GM12878 (cell line): ENCODE measurements around the gene LIMCH1. TPM values are rescaled to one million over a fixed set of nuclear protein-coding genes. Genes with fewer than 3 reads are reported as not detected.

Source experiments
- ATAC-seq: fragments of 200-7000 bp; cut with Tn5 transposase; 3 replicates; pipeline ENCODE4 v1.9.1; 2020; ENCODE audit warnings: mild to moderate bottlenecking, moderate library complexity
- BruUV-seq: library from RNA; stranded (reverse); fragments of 400-500 nt; replicated peaks from 2 replicates; lab custom pipeline; 2021; lab: Mats Ljungman, UMichigan
- CTCF ChIA-PET: fragments of 300-600 bp; sonication (Branson Sonifier 250); formaldehyde crosslinking; extraction: SDS; loops from one replicate; lab custom pipeline; 2021; ENCODE audit warnings: inconsistent platforms; lab: Yijun Ruan, JAX
- POLR2A ChIA-PET: fragments of 350-600 bp; formaldehyde crosslinking; extraction: SDS; loops from one replicate; lab custom pipeline; 2021; ENCODE audit warnings: inconsistent platforms; lab: Charles Lee
- RAD21 ChIA-PET: fragments of 300-600 bp; sonication (Branson Sonifier 250); formaldehyde crosslinking; loops from one replicate; lab custom pipeline; 2023; ENCODE audit warnings: antibody characterized with exemption; ENCODE audit not compliant: unreplicated experiment; lab: Charles Lee
- SMC1A ChIA-PET: fragments of 300-600 bp; sonication (Branson Sonifier 250); formaldehyde crosslinking; loops from one replicate; lab custom pipeline; 2023; ENCODE audit not compliant: unreplicated experiment, uncharacterized antibody; lab: Charles Lee
- DNase-seq: peaks from one replicate; pipeline ENCODE4 v3.0.0-alpha.2; 2011; ENCODE audit warnings: low read depth, low spot score
- FAIRE-seq: peaks from 3 replicates; lab custom pipeline; 2011; peaks lifted over from hg19 to GRCh38; lab: Jason Lieb, UNC
- H2AFZ ChIP-seq: 2 replicates; pipeline ENCODE4 v1.6.0; 2011; ENCODE audit warnings: low read depth, low read length, control low read depth; ENCODE audit not compliant: control insufficient read depth
- H3K27ac ChIP-seq: 2 replicates; pipeline ENCODE4 v1.5.1; 2011; ENCODE audit warnings: control low read depth; ENCODE audit not compliant: control insufficient read depth, insufficient read depth
- H3K27me3 ChIP-seq, 2 experiments: replicated peaks in 1 of 2; 2 replicates each; pipeline versions ENCODE4 v1.6.0 to v1.6.1; 2011; ENCODE audit warnings: low read length in 1 of 2; ENCODE audit not compliant: control insufficient read depth in 2 of 2, insufficient read depth in 2 of 2
- H3K36me3 ChIP-seq, 2 experiments: 2 replicates each; pipeline ENCODE4 v1.5.1; 2011; ENCODE audit warnings: low read length in 1 of 2; ENCODE audit not compliant: control insufficient read depth in 2 of 2, insufficient read depth in 2 of 2
- H3K4me1 ChIP-seq: 2 replicates; pipeline ENCODE4 v1.6.1; 2011; ENCODE audit warnings: mild to moderate bottlenecking, low read length, moderate library complexity, mixed read lengths; ENCODE audit not compliant: control insufficient read depth, insufficient read depth
- H3K4me2 ChIP-seq: 2 replicates; pipeline ENCODE4 v1.6.0; 2011; ENCODE audit warnings: control low read depth; ENCODE audit not compliant: control insufficient read depth, insufficient read depth
- H3K4me3 ChIP-seq: fragments of 200-600 bp; sonication (generic); 2 replicates; pipeline ENCODE4 v1.5.1; 2016
- H3K79me2 ChIP-seq: 2 replicates; pipeline ENCODE4 v1.6.0; 2011; ENCODE audit warnings: low read length; ENCODE audit not compliant: control insufficient read depth, insufficient read depth
- H3K9ac ChIP-seq: 2 replicates; pipeline ENCODE4 v1.8.0; 2011; ENCODE audit warnings: low read length, control low read depth, mixed read lengths; ENCODE audit not compliant: control insufficient read depth, insufficient read depth
- H3K9me3 ChIP-seq: replicated peaks from 3 replicates; pipeline ENCODE4 v1.5.1; 2011; ENCODE audit warnings: mild to moderate bottlenecking, low read length; ENCODE audit not compliant: control insufficient read depth, insufficient read depth
- H4K20me1 ChIP-seq: 2 replicates; pipeline ENCODE4 v1.6.0; 2011; ENCODE audit not compliant: control insufficient read depth, insufficient read depth
- BRCA1 ChIP-seq: IDR thresholded peaks from 2 replicates; pipeline ENCODE4 v1.6.1; 2011; ENCODE audit warnings: low read depth, low read length, improper control_type of control experiment
- CHD2 ChIP-seq: IDR thresholded peaks from 2 replicates; pipeline ENCODE4 v1.6.1; 2011; ENCODE audit warnings: low read depth, low read length, improper control_type of control experiment, borderline replicate concordance
- GATAD2B ChIP-seq: fragments of 450-650 bp; conservative IDR thresholded peaks from 2 replicates; pipeline ENCODE4 v1.6.1; 2017; ENCODE audit warnings: low read depth, mild to moderate bottlenecking, moderate library complexity
- NFXL1 ChIP-seq: fragments of 450-650 bp; IDR thresholded peaks from 2 replicates; pipeline ENCODE4 v1.6.1; 2017; ENCODE audit warnings: antibody characterized with exemption, mild to moderate bottlenecking, borderline replicate concordance
- NR2C1 ChIP-seq: fragments of 450-650 bp; IDR thresholded peaks from 2 replicates; pipeline ENCODE4 v1.6.1; 2017; ENCODE audit warnings: antibody characterized with exemption, mild to moderate bottlenecking, moderate library complexity
- RAD21 ChIP-seq: IDR thresholded peaks from 2 replicates; pipeline ENCODE4 v1.6.1; 2011; ENCODE audit warnings: mild to moderate bottlenecking, low read depth, low read length, moderate library complexity; ENCODE audit not compliant: insufficient read depth
- RCOR1 ChIP-seq: conservative IDR thresholded peaks from 2 replicates; pipeline ENCODE4 v1.6.1; 2012; ENCODE audit warnings: low read depth, low read length, improper control_type of control experiment
- SUZ12 ChIP-seq: fragments of 200-600 bp; sonication (generic); IDR thresholded peaks from one replicate; pipeline ENCODE4 v1.6.1; 2018; ENCODE audit warnings: antibody characterized with exemption, mild to moderate bottlenecking; ENCODE audit not compliant: unreplicated experiment
- WGBS: methylation state at CpG from one replicate; pipeline ENCODE4 v1.1.6; 2016; ENCODE audit warnings: low lambda C conversion rate; ENCODE audit not compliant: insufficient replicate concordance, insufficient coverage; ENCODE audit errors: missing lambda C conversion rate; 5-methylcytosine and 5-hydroxymethylcytosine counted together
- in situ Hi-C: fragments of 300-500 bp; cut with MboI; formaldehyde crosslinking; loops from 9 replicates; pipeline ENCODE4 v1.14.3; 2018; ENCODE audit warnings: mixed read lengths
- intact Hi-C: fragments of 100-400 bp; cut with micrococcal nuclease; formaldehyde crosslinking; loops from one replicate; pipeline ENCODE4 v1.14.2; 2022; ENCODE audit not compliant: unreplicated experiment
- polyA plus RNA-seq, 11 experiments: library from polyadenylated mRNA; depleted of rRNA in 4 of 11; unstranded in 6 of 11; stranded (reverse) in 5 of 11; fragments of >200 nt; fragmentation: Nextera tagmentation in 4 of 11; fragmentation: Illumina TruSeq in 1 of 11; extraction: Ambion mirVana in 4 of 11; extraction: Trizol in 1 of 11; gene quantifications; 1 replicate in 1 of 11; 2 replicates in 10 of 11; pipeline versions ENCODE4 v1.2.1 to v1.2.3, GENCODE V29; 2011 to 2016; ENCODE audit warnings: inconsistent platforms in 2 of 11, missing spikeins in 2 of 11, low read depth in 1 of 11
- total RNA-seq, 4 experiments: library from RNA; depleted of rRNA in 3 of 4; stranded (reverse); fragments of >200 nt in 3 of 4; fragmentation: Illumina TruSeq in 1 of 4; extraction: Trizol in 1 of 4; gene quantifications; 2 replicates each; pipeline versions ENCODE4 v1.2.1 to v1.2.3, GENCODE V29; 2013 to 2021
- TF ChIP-seq, protein P1 (sequence below): IDR thresholded peaks from 2 replicates; pipeline ENCODE4 v1.6.1; 2011; ENCODE audit warnings: borderline replicate concordance, low read depth, mild to moderate bottlenecking, moderate library complexity, low read length; ENCODE audit not compliant: insufficient read depth, poor library complexity, severe bottlenecking
- TF ChIP-seq, protein P2 (sequence below): fragments of 450-650 bp; IDR thresholded peaks from 2 replicates; pipeline ENCODE4 v1.6.1; 2017; ENCODE audit warnings: mild to moderate bottlenecking, moderate library complexity

The LIMCH1 gene
- total and polyA plus RNA-seq, 10 of the 15 experiments (the other 5 are each of a cell fraction or from before 2014, with no cell fraction given): 0.07 to 0.15 TPM; not detected in 8

DNA sequence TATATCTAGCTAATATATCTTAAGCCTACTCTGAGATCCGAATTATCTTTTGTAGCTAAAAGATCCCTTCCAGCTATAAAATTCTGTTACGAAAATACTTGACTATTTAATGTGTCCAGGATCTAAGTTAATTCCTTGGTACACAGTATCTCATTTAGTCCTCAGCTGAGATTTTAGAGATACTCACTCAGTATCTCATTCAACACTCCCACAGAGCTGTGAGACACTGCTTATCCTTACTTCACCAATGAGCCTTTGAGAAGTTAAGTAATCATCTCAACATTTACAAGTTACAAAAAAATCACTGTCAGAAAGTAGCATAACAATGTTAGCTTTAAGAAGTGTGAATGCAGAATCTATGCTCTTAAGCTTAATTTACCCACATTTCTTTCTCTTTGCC is 76.6 kb downstream of the LIMCH1 start:
- no peak for FAIRE-seq
- POLR2A ChIA-PET: no interaction called here
- SMC1A ChIA-PET: interaction anchor here (0.9 kb wide), 1 partner anchor 9 kb away, joined by 3 read pairs; no protein-coding TSS in a partner anchor

More for the DNA sequence above, 76.6 kb downstream of the LIMCH1 start:
- Histone ChIP-seq H3K9me3 (no peaks in the 10 kb centered on the region), H3K4me3 (no peak overlapping the region), H4K20me1 (no peaks in the 10 kb centered on the region), H3K9ac (no peak overlapping the region), H2AFZ (no peak overlapping the region), H3K27ac (no peak overlapping the region), H3K27me3 (no peaks in the 10 kb centered on the region; a peak in 1 of 4 replicates), H3K79me2 (no peaks in the 10 kb centered on the region), H3K4me1 (no peaks in the 10 kb centered on the region), H3K36me3 (no peaks in the 10 kb centered on the region), H3K4me2 (no peak overlapping the region)
- intact Hi-C loops: no loop called here
- ATAC-seq (no peak), DNase-seq (no peak)
- BruUV-seq: no TSS peak
- RAD21 ChIA-PET: no interaction called here
- CTCF ChIA-PET: no interaction called here
- 22% methylated on average over 2 of the region's 2 CpGs for WGBS
- TF ChIP-seq BRCA1 (no peak), RAD21 (no peak), SUZ12 (no peak), GATAD2B (no peak), CHD2 (no peak), NFXL1 (no peak), RCOR1 (no peak), NR2C1 (no peak)
- TF ChIP-seq, protein P1, sequence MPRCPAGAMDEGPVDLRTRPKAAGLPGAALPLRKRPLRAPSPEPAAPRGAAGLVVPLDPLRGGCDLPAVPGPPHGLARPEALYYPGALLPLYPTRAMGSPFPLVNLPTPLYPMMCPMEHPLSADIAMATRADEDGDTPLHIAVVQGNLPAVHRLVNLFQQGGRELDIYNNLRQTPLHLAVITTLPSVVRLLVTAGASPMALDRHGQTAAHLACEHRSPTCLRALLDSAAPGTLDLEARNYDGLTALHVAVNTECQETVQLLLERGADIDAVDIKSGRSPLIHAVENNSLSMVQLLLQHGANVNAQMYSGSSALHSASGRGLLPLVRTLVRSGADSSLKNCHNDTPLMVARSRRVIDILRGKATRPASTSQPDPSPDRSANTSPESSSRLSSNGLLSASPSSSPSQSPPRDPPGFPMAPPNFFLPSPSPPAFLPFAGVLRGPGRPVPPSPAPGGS: no peak
- TF ChIP-seq, protein P2, sequence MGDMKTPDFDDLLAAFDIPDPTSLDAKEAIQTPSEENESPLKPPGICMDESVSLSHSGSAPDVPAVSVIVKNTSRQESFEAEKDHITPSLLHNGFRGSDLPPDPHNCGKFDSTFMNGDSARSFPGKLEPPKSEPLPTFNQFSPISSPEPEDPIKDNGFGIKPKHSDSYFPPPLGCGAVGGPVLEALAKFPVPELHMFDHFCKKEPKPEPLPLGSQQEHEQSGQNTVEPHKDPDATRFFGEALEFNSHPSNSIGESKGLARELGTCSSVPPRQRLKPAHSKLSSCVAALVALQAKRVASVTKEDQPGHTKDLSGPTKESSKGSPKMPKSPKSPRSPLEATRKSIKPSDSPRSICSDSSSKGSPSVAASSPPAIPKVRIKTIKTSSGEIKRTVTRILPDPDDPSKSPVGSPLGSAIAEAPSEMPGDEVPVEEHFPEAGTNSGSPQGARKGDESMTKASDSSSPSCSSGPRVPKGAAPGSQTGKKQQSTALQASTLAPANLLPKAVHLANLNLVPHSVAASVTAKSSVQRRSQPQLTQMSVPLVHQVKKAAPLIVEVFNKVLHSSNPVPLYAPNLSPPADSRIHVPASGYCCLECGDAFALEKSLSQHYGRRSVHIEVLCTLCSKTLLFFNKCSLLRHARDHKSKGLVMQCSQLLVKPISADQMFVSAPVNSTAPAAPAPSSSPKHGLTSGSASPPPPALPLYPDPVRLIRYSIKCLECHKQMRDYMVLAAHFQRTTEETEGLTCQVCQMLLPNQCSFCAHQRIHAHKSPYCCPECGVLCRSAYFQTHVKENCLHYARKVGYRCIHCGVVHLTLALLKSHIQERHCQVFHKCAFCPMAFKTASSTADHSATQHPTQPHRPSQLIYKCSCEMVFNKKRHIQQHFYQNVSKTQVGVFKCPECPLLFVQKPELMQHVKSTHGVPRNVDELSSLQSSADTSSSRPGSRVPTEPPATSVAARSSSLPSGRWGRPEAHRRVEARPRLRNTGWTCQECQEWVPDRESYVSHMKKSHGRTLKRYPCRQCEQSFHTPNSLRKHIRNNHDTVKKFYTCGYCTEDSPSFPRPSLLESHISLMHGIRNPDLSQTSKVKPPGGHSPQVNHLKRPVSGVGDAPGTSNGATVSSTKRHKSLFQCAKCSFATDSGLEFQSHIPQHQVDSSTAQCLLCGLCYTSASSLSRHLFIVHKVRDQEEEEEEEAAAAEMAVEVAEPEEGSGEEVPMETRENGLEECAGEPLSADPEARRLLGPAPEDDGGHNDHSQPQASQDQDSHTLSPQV: no peak
- in situ Hi-C loops: no loop called here
